ENCODE data around the gene RNF40. TPM values are rescaled to one million over a fixed set of nuclear protein-coding genes. Genes with fewer than 3 reads are reported as not detected.

Gene RNF40
- total RNA-seq, 1 donor: 88.3 TPM

GRCh38 chr16:30775392-30776188 lies 13.5 kb downstream of the RNF40 start:
- Histone ChIP-seq H3K27ac (ENCODE audit: low read depth, low read length) (peak overlapping the region; percentile 74), H3K27me3 (ENCODE audit: insufficient read depth, low read length) (no peaks in the 10 kb centered on the region), H3K36me3 (ENCODE audit: insufficient read depth, low read length) (peaks cover 39% of the 10 kb centered on the region), H3K4me2 (ENCODE audit: insufficient read depth, low read length) (peak overlapping the region; percentile 92), H3K79me2 (ENCODE audit: insufficient read depth, low read length) (no peaks in the 10 kb centered on the region), H4K20me1 (ENCODE audit: insufficient read depth, low read length) (peaks cover 3% of the 10 kb centered on the region), H2AFZ (ENCODE audit: low read length) (peak overlapping the region; percentile 66), H3K4me1 (ENCODE audit: insufficient read depth, low read length) (peaks cover 14% of the 10 kb centered on the region), H3K4me3 (ENCODE audit: insufficient read depth, low read length) (peak overlapping the region; percentile 89), H3K9me3 (ENCODE audit: low read depth, low read length) (no peaks in the 10 kb centered on the region)
- peak; percentile 99 for DNase-seq (ENCODE audit: insufficient read length, low spot score, missing footprints)
- no peak for TF ChIP-seq CTCF (IDR thresholded peaks at IDR 0.05; ENCODE audit: extremely low read depth, low read depth, low read length)

GRCh38 chr16:30777591-30778297 lies 15.6 kb downstream of the RNF40 start:
- Histone ChIP-seq H2AFZ (ENCODE audit: low read length) (no peak overlapping the region), H3K36me3 (ENCODE audit: insufficient read depth, low read length) (peaks cover 41% of the 10 kb centered on the region), H3K9me3 (ENCODE audit: low read depth, low read length) (no peaks in the 10 kb centered on the region), H3K4me3 (ENCODE audit: insufficient read depth, low read length) (no peak overlapping the region), H3K79me2 (ENCODE audit: insufficient read depth, low read length) (peaks cover 2% of the 10 kb centered on the region), H3K27ac (ENCODE audit: low read depth, low read length) (no peak overlapping the region), H3K4me1 (ENCODE audit: insufficient read depth, low read length) (peaks cover 14% of the 10 kb centered on the region), H4K20me1 (ENCODE audit: insufficient read depth, low read length) (peaks cover 1% of the 10 kb centered on the region), H3K27me3 (ENCODE audit: insufficient read depth, low read length) (no peaks in the 10 kb centered on the region), H3K4me2 (ENCODE audit: insufficient read depth, low read length) (no peak overlapping the region)
- no peak for TF ChIP-seq CTCF (IDR thresholded peaks at IDR 0.05; ENCODE audit: extremely low read depth, low read depth, low read length)
- DNase-seq (ENCODE audit: insufficient read length, low spot score, missing footprints): peak; percentile 91

GRCh38 chr16:30778549-30779244 lies 16.6 kb downstream of the RNF40 start:
- peaks cover 41% of the 10 kb centered on the region for H3K36me3 ChIP-seq (ENCODE audit: insufficient read depth, low read length)
- no peak for TF ChIP-seq CTCF (IDR thresholded peaks at IDR 0.05; ENCODE audit: extremely low read depth, low read depth, low read length)

More at GRCh38 chr16:30778549-30779244, 16.6 kb downstream of the RNF40 start:
- Histone ChIP-seq H3K4me2 (ENCODE audit: insufficient read depth, low read length) (no peak overlapping the region), H3K27me3 (ENCODE audit: insufficient read depth, low read length) (no peaks in the 10 kb centered on the region), H3K9me3 (ENCODE audit: low read depth, low read length) (no peaks in the 10 kb centered on the region), H4K20me1 (ENCODE audit: insufficient read depth, low read length) (no peaks in the 10 kb centered on the region), H3K4me1 (ENCODE audit: insufficient read depth, low read length) (peaks cover 14% of the 10 kb centered on the region), H3K4me3 (ENCODE audit: insufficient read depth, low read length) (no peak overlapping the region), H2AFZ (ENCODE audit: low read length) (no peak overlapping the region), H3K79me2 (ENCODE audit: insufficient read depth, low read length) (peaks cover 4% of the 10 kb centered on the region), H3K27ac (ENCODE audit: low read depth, low read length) (peak overlapping the region; percentile 28)
- DNase-seq (ENCODE audit: insufficient read length, low spot score, missing footprints): peak; percentile 89
